HFF-Myc (cell line): ENCODE measurements around the gene DENND5B.
A peak's percentile ranks its signal among the peaks of the same experiment; 100 is the strongest.

Experiments
- DNase-seq: peaks from one replicate; pipeline ENCODE4 v3.0.0-alpha.2; 2011; ENCODE audit warnings: low read depth; ENCODE audit errors: extremely low read depth
- H3K4me3 ChIP-seq: replicated peaks from 2 replicates; pipeline ENCODE4 v1.5.1; 2011; ENCODE audit warnings: low read depth, mild to moderate bottlenecking, control low read depth, low read length
- CTCF ChIP-seq: IDR thresholded peaks from 2 replicates; pipeline ENCODE4 v1.5.1; 2012; ENCODE audit warnings: mild to moderate bottlenecking, low read depth, low read length, control low read depth; ENCODE audit errors: missing control alignments

DENND5B gene

GRCh38 chr12:31371256-31371620 lies 219.7 kb downstream of the DENND5B start:
- no peak for DNase-seq
- TF ChIP-seq CTCF = no peak
- H3K4me3 ChIP-seq = no peak overlapping the region

GRCh38 chr12:31370531-31371255 lies 220.2 kb downstream of the DENND5B start:
- no peak for DNase-seq
- H3K4me3 ChIP-seq = peak overlapping the region; percentile 9; the same call in 1 of the 2 replicates
- no peak for TF ChIP-seq CTCF

- H3K4me3 ChIP-seq = peak overlapping the region; percentile 9; the same call in 1 of the 2 replicates
- TF ChIP-seq CTCF = no peak
- peak; percentile 58 for DNase-seq
Measured at GRCh38 chr12:31369712-31370521, 221.0 kb downstream of the DENND5B start.

GRCh38 chr12:31368666-31369361 lies 222.1 kb downstream of the DENND5B start:
- no peak for TF ChIP-seq CTCF
- DNase-seq = no peak
- no peak overlapping the region for H3K4me3 ChIP-seq

- DNase-seq = no peak
- TF ChIP-seq CTCF = no peak
- H3K4me3 ChIP-seq = no peak overlapping the region
Measured at GRCh38 chr12:31366104-31366621, 224.8 kb downstream of the DENND5B start.

GRCh38 chr12:31363831-31364230 lies 227.1 kb downstream of the DENND5B start:
- no peak for TF ChIP-seq CTCF
- no peak for DNase-seq

More at GRCh38 chr12:31363831-31364230, 227.1 kb downstream of the DENND5B start:
- no peak overlapping the region for H3K4me3 ChIP-seq
